GM12872 (cell line): ENCODE data around the gene IER5L.

ENCODE experiments used
- TF ChIP-seq, protein P1 (sequence below): IDR thresholded peaks from 3 replicates; pipeline ENCODE4 v1.5.1; 2011; ENCODE audit warnings: low read depth, mild to moderate bottlenecking, low read length, moderate library complexity; ENCODE audit not compliant: insufficient read depth

IER5L gene

DNA sequence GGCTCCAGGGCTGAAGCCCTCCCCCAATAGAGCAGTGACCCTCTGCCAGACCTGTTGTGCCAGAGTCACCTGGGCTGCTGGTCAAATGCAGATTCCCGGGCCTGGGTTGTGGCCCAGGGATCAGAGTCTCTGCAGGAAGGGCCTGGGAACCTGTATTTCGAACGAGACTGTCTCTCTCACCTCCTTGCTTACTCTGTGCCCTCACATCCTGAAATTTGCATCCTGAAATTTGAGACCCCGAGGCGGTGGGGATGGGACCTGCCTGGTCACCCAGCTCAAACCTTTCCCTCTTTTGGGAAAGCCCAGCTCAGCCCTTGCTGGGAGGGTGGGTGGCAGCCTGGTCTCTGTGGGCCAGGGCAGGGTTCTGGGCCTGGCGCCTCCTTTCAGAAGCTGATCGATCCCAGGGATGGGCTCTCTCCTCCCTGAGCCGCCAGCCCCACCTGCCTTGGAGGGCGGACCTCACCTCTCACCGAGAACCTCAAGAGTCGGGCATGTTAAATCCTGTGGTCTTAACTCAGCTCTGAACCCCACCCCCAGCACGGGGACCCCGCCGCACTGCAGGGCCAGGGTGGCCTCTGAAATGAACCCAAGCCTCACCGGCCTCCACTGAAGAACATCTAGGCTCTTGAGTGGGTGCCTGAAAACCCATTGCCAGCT lies 44.0 kb upstream of the IER5L start:
- TF ChIP-seq, protein P1, sequence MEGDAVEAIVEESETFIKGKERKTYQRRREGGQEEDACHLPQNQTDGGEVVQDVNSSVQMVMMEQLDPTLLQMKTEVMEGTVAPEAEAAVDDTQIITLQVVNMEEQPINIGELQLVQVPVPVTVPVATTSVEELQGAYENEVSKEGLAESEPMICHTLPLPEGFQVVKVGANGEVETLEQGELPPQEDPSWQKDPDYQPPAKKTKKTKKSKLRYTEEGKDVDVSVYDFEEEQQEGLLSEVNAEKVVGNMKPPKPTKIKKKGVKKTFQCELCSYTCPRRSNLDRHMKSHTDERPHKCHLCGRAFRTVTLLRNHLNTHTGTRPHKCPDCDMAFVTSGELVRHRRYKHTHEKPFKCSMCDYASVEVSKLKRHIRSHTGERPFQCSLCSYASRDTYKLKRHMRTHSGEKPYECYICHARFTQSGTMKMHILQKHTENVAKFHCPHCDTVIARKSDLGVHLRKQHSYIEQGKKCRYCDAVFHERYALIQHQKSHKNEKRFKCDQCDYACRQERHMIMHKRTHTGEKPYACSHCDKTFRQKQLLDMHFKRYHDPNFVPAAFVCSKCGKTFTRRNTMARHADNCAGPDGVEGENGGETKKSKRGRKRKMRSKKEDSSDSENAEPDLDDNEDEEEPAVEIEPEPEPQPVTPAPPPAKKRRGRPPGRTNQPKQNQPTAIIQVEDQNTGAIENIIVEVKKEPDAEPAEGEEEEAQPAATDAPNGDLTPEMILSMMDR = no peak

DNA sequence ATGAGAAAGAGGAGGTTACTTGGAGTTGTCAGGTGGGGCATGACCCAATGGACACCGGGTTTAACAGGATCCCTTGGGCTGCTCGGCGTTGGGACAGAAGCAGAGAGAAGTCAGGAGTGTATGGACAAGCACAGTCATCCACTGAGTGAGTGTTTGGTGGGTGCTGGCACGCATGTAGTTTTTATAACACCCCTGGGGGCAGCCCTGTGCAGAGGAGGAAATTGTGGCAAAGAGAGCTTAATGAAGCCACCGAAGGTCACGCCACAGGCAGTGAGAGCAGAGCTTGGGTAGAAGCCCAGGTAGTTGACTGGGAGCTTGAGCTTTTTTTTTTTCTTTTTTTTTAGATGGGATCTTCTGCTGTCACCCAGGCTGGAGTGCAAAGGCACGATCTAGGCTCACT lies 43.2 kb upstream of the IER5L start:
- TF ChIP-seq, protein P1 = no peak

DNA sequence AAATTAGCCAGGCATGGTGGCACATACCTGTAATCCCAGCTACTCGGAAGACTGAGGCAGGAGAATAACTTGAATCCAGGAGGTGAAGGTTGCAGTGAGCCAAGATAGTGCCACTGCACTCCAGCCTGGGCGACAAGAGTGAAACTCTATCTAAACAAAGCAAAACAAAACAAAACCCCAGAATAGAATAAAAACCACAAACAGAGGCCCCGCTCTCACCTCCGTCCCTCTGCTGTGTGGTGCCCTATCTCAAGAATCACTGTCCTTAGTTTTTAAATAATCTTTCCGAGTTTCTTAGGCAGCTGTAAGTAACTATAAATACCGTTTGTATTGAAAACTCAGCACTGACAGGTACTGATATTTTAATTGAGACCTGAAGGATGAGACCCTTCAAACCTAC lies 42.7 kb upstream of the IER5L start:
- TF ChIP-seq, protein P1 = no peak

DNA sequence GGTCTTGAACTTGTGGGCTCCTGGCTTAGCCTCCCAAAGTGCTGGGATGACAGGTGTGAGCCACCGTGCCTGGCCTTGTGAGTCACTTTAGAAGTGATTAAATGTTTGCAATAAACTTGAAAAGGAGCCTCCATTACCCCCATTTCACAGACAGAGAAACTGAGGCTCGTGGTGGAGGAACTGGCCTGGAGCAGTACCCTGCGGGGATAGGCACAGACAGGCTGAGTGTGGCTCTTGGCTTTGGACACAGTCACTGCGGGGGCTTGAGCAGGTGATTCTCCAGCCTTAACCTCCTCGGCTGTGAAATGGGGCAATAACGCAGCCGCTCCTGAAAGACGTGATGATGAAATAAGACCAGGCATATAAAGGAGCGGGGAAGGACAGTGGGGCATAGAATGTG lies 40.9 kb upstream of the IER5L start:
- TF ChIP-seq, protein P1 = no peak

DNA sequence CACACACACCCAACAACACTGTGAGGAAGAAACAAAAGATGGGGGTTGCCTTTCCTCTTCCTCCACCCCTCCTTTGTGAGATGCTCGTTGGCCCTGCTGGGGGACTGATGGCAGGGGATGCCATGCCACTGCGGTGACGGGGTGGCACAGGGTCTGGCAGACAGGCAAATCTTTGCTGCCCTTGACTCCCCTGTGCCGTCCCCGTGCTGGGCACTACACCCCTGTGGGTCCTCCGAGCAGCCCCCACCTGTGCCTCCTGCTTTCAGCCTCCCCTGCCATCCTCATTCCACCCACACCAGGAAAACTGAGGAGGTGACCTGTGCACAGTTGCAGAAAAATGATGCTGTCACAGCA lies 40.2 kb upstream of the IER5L start:
- TF ChIP-seq, protein P1 = no peak

DNA sequence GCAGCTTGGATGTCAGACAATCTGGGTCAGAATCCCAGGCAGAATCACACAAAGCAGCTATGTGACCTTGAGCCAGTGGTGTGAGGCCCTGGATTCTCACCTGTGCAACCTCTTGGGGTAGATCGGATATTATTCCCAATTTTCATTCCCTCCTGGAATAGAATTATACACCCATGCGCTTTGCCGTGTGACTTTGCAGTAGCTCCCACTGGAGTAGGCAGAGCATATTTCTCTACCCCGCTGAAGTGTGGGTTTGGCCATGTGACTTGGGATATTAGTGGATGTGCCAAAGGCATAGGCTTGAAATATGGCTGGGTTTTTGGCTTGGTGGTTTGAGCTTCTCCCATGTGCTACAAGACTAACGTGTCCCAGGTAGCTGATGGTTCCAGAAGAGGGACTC lies 35.5 kb upstream of the IER5L start:
- TF ChIP-seq, protein P1 = no peak

DNA sequence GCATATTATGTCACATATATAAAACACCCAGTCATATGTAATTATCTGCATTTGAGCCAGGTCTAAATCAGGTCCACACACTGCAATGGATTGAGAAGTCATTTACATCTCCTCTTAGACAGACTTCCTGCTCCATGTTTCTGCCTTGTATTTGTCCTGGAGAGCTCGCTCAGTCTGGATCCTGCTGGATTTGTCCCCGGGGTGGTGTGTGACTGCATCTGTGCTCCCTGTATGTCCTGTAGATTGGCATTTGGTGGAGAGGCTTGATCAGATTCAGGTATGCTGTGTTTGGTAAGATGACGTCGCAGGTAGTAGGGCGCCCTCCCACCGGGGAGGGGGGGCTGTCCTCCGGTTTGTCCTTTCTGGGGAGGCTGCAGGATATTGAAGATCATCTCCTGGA lies 33.6 kb upstream of the IER5L start:
- TF ChIP-seq, protein P1 = no peak

DNA sequence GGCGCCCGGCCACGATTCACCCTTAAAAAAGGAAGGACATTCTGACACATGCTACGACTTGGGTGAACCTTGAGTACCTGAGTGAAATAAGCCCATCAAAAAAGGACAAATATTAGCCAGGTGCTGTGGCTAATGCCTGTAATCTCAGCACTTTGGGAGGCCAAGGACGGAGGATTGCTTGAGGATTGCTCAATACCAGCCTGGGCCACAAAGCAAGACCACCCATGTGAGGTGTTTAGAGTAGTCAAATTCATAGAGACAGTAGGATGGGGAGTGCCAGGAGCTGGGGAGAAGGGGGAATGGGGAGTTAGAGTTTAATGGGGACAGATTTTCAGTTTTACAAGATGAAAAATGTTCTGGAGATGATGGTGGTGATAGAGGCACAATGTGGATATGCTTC lies 32.1 kb upstream of the IER5L start:
- TF ChIP-seq, protein P1 = no peak
